ENCODE results near the gene PPP1CB. TPM values are rescaled to one million over a fixed set of nuclear protein-coding genes. Genes with fewer than 3 reads are reported as not detected.

PPP1CB gene
- total and polyA plus RNA-seq, 4 donors, result 26.2 to 75.4 (median 49.3) TPM

- H3K27me3 ChIP-seq (ENCODE audit: control insufficient read depth in 4 of 4, insufficient read depth in 4 of 4, low read length in 3 of 4), result no peaks in the 10 kb centered on the region
- peaks cover 3 to 26% (median 6%) of the 10 kb centered on the region in 4 donors for H3K4me1 ChIP-seq (ENCODE audit: control insufficient read depth in 4 of 4, insufficient read depth in 4 of 4, low read length in 3 of 4)
- 92% methylated on average over 3 of the region's 3 CpGs for WGBS
These were observed 9.8 kb downstream of the PPP1CB start for GRCh38 chr2:28761420-28761819.

DNA sequence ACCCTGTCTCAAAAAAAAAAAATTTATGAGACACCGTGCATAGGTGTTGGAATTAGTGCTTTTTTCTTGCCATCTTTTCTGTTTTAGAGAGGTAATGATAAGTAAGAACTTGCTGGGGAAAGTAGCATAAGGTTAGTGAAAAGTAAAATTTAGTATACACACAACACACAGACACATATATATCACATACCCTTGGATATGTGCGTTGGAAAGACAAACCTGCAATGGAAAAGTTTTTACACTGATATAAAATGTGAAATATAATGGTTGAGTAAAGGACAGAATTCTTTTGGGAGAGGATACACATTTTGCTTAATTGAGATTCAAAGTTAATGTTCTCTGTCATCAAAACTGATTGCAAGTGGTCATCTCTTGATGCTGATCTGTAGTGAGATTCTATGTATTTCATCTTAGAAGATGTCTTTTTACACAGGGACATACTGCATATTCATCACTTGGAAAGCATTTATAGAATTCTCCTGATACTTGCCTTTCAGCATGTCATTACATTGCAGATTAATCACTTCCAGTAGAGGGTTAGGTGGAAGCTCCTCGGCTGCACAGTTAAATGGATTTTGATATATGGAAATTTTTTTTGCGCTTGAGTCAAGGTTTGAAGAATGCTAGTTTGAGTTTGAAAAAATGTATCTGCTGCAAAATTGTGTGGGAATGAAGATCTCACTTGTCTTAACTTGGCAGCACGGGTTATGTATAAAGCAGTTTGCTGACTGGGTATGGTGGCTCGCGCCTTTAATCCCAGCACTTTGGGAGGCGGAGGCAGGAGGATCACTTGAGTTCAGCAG is 13.5 kb downstream of the PPP1CB start:
- H3K9me3 ChIP-seq (ENCODE audit: control insufficient read depth in 4 of 4, low read length in 3 of 4), result no peaks in the 10 kb centered on the region
- no peak overlapping the region for H3K9ac ChIP-seq (ENCODE audit: low read depth in 1 of 2, low read length in 2 of 2)
- no peak overlapping the region for H3K27ac ChIP-seq (ENCODE audit: low read depth in 1 of 2, low read length in 2 of 2)
- H3K36me3 ChIP-seq (ENCODE audit: control insufficient read depth in 4 of 4, insufficient read depth in 3 of 4, low read depth in 1 of 4, low read length in 3 of 4), result peaks cover 0 to 8% (median 2%) of the 10 kb centered on the region in 4 donors
- no peaks in the 10 kb centered on the region for H3K27me3 ChIP-seq (ENCODE audit: control insufficient read depth in 4 of 4, insufficient read depth in 4 of 4, low read length in 3 of 4)
- peaks cover 0 to 28% (median 7%) of the 10 kb centered on the region in 4 donors for H3K4me1 ChIP-seq (ENCODE audit: control insufficient read depth in 4 of 4, insufficient read depth in 4 of 4, low read length in 3 of 4)
- no peak for DNase-seq (ENCODE audit: low spot score)
- TF ChIP-seq TAF1 (conservative IDR thresholded peaks at IDR 0.05) (no peak), MAX (IDR thresholded peaks at IDR 0.05) (no peak)
- TF ChIP-seq, protein P1, sequence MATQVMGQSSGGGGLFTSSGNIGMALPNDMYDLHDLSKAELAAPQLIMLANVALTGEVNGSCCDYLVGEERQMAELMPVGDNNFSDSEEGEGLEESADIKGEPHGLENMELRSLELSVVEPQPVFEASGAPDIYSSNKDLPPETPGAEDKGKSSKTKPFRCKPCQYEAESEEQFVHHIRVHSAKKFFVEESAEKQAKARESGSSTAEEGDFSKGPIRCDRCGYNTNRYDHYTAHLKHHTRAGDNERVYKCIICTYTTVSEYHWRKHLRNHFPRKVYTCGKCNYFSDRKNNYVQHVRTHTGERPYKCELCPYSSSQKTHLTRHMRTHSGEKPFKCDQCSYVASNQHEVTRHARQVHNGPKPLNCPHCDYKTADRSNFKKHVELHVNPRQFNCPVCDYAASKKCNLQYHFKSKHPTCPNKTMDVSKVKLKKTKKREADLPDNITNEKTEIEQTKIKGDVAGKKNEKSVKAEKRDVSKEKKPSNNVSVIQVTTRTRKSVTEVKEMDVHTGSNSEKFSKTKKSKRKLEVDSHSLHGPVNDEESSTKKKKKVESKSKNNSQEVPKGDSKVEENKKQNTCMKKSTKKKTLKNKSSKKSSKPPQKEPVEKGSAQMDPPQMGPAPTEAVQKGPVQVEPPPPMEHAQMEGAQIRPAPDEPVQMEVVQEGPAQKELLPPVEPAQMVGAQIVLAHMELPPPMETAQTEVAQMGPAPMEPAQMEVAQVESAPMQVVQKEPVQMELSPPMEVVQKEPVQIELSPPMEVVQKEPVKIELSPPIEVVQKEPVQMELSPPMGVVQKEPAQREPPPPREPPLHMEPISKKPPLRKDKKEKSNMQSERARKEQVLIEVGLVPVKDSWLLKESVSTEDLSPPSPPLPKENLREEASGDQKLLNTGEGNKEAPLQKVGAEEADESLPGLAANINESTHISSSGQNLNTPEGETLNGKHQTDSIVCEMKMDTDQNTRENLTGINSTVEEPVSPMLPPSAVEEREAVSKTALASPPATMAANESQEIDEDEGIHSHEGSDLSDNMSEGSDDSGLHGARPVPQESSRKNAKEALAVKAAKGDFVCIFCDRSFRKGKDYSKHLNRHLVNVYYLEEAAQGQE (IDR thresholded peaks at IDR 0.05), result no peak
- H3K4me3 ChIP-seq (ENCODE audit: low read depth in 1 of 3, low read length in 3 of 3), result no peak overlapping the region
- 94% methylated on average over 8 of the region's 8 CpGs for WGBS

More at GRCh38 chr2:28761420-28761819, 9.8 kb downstream of the PPP1CB start:
- TF ChIP-seq TAF1 (conservative IDR thresholded peaks at IDR 0.05), result no peak
- no peak for TF ChIP-seq GABPA (IDR thresholded peaks at IDR 0.05 in 1 of 2, conservative IDR thresholded peaks at IDR 0.05 in 1 of 2)
- TF ChIP-seq RAD21 (IDR thresholded peaks at IDR 0.05), result no peak
- no peak overlapping the region for H3K27ac ChIP-seq (ENCODE audit: low read depth in 1 of 2, low read length in 2 of 2)
- no peak overlapping the region for H3K9ac ChIP-seq (ENCODE audit: low read depth in 1 of 2, low read length in 2 of 2)
- DNase-seq (ENCODE audit: low spot score), result no peak
- no peaks in the 10 kb centered on the region for H3K9me3 ChIP-seq (ENCODE audit: control insufficient read depth in 4 of 4, low read length in 3 of 4)
- H3K4me3 ChIP-seq (ENCODE audit: low read depth in 1 of 3, low read length in 3 of 3), result no peak overlapping the region
- peaks cover 0 to 8% (median 2%) of the 10 kb centered on the region in 4 donors for H3K36me3 ChIP-seq (ENCODE audit: control insufficient read depth in 4 of 4, insufficient read depth in 3 of 4, low read depth in 1 of 4, low read length in 3 of 4)

- H3K36me3 ChIP-seq (ENCODE audit: control insufficient read depth in 4 of 4, insufficient read depth in 3 of 4, low read depth in 1 of 4, low read length in 3 of 4), result peaks cover 0 to 4% (median 1%) of the 10 kb centered on the region in 4 donors
- no peaks in the 10 kb centered on the region for H3K27me3 ChIP-seq (ENCODE audit: control insufficient read depth in 4 of 4, insufficient read depth in 4 of 4, low read length in 3 of 4)
- no peak overlapping the region for H3K4me3 ChIP-seq (ENCODE audit: low read depth in 1 of 3, low read length in 3 of 3)
- TF ChIP-seq JUND (IDR thresholded peaks at IDR 0.05) (no peak), TAF1 (conservative IDR thresholded peaks at IDR 0.05) (no peak), YY1 (IDR thresholded peaks at IDR 0.05) (no peak), RXRA (IDR thresholded peaks at IDR 0.05) (no peak)
- no peak overlapping the region for H3K27ac ChIP-seq (ENCODE audit: low read depth in 1 of 2, low read length in 2 of 2)
- H3K9me3 ChIP-seq (ENCODE audit: control insufficient read depth in 4 of 4, low read length in 3 of 4), result no peaks in the 10 kb centered on the region
- H3K9ac ChIP-seq (ENCODE audit: low read depth in 1 of 2, low read length in 2 of 2), result no peak overlapping the region
- peaks cover 0 to 27% (median 7%) of the 10 kb centered on the region in 4 donors for H3K4me1 ChIP-seq (ENCODE audit: control insufficient read depth in 4 of 4, insufficient read depth in 4 of 4, low read length in 3 of 4)
- WGBS, result 94% methylated on average over 2 of the region's 2 CpGs
- no peak for DNase-seq (ENCODE audit: low spot score)
These were observed 14.4 kb downstream of the PPP1CB start for GRCh38 chr2:28766070-28766469.
